ENCODE data around the gene ACOXL.

GRCh38 chr2:110970201-110970600, 237.8 kb downstream of the ACOXL start:
- TF ChIP-seq CTCF (IDR thresholded peaks at IDR 0.05; ENCODE audit: low read depth, low read length, poor library complexity, severe bottlenecking) (no peak), EZH2phosphoT487 (IDR thresholded peaks at IDR 0.05; ENCODE audit: borderline replicate concordance, low read length) (no peak)
